CD14-positive monocyte (primary cell): ENCODE results near the gene PDLIM4. TPM values are rescaled to one million over a fixed set of nuclear protein-coding genes. Genes with fewer than 3 reads are reported as not detected.

Experiments
- DNase-seq, 3 donors: peaks; one replicate each; pipeline ENCODE4 v3.0.0-alpha.2; 2011 to 2022
- H2AFZ ChIP-seq: 2 replicates; pipeline ENCODE4 v1.6.0; 2012; ENCODE audit warnings: mild to moderate bottlenecking, low read depth, low read length, inconsistent platforms; ENCODE audit not compliant: insufficient read depth, poor library complexity, severe bottlenecking
- H3K27ac ChIP-seq, 2 donors: 1 replicate in 1 of 2; 2 replicates in 1 of 2; pipeline ENCODE4 v1.5.1; 2012 to 2013; ENCODE audit warnings: low read length in 2 of 2, control low read depth in 1 of 2, inconsistent platforms in 1 of 2, low read depth in 1 of 2, mild to moderate bottlenecking in 1 of 2
- H3K27me3 ChIP-seq, 2 donors: one replicate each; pipeline versions ENCODE4 v1.6.0 to v1.6.1; 2011 to 2013; ENCODE audit warnings: low read length in 2 of 2; ENCODE audit not compliant: control insufficient read depth in 2 of 2, insufficient read depth in 2 of 2
- H3K36me3 ChIP-seq, 2 donors: replicated peaks in 1 of 2; 1 replicate in 1 of 2; 2 replicates in 1 of 2; pipeline versions ENCODE4 v1.5.1 to v1.6.1; 2012 to 2013; ENCODE audit warnings: low read length in 2 of 2, control low read depth in 1 of 2, inconsistent platforms in 1 of 2, mild to moderate bottlenecking in 1 of 2; ENCODE audit not compliant: insufficient read depth in 2 of 2, control insufficient read depth in 1 of 2
- H3K4me1 ChIP-seq, 2 donors: 1 replicate in 1 of 2; 2 replicates in 1 of 2; pipeline versions ENCODE4 v1.5.1 to v1.6.1; 2012 to 2013; ENCODE audit warnings: low read length in 2 of 2, control low read depth in 1 of 2, inconsistent platforms in 1 of 2, mild to moderate bottlenecking in 1 of 2, moderate library complexity in 1 of 2; ENCODE audit not compliant: insufficient read depth in 2 of 2, control insufficient read depth in 1 of 2
- H3K4me2 ChIP-seq: replicated peaks from 2 replicates; pipeline ENCODE3; 2012; ENCODE audit warnings: low read length, moderate library complexity, mild to moderate bottlenecking; ENCODE audit not compliant: poor library complexity, severe bottlenecking; ENCODE audit errors: extremely low read depth
- H3K4me3 ChIP-seq, 3 experiments: fragments of 200-600 bp in 1 of 3; sonication (generic) in 1 of 3; replicated peaks in 1 of 3; 1 replicate in 2 of 3; 2 replicates in 1 of 3; pipeline ENCODE4 v1.5.1; 2011 to 2013; ENCODE audit warnings: low read length in 3 of 3, mild to moderate bottlenecking in 3 of 3, control low read depth in 2 of 3, low read depth in 2 of 3, inconsistent platforms in 1 of 3, moderate library complexity in 1 of 3
- H3K79me2 ChIP-seq: 2 replicates; pipeline ENCODE4 v1.6.0; 2012; ENCODE audit warnings: mild to moderate bottlenecking, control low read depth, inconsistent platforms, low read length, moderate library complexity; ENCODE audit not compliant: insufficient read depth
- H3K9ac ChIP-seq: 2 replicates; pipeline ENCODE4 v1.6.0; 2017; ENCODE audit warnings: low read length, mild to moderate bottlenecking; ENCODE audit not compliant: insufficient read depth, poor library complexity, severe bottlenecking
- H3K9me3 ChIP-seq, 2 donors: replicated peaks in 1 of 2; 1 replicate in 1 of 2; 2 replicates in 1 of 2; pipeline versions ENCODE4 v1.5.1 to v1.6.1; 2012 to 2013; ENCODE audit warnings: low read length in 2 of 2, control low read depth in 1 of 2; ENCODE audit not compliant: control insufficient read depth in 1 of 2, insufficient read depth in 1 of 2
- H4K20me1 ChIP-seq: 2 replicates; pipeline ENCODE4 v1.6.0; 2012; ENCODE audit warnings: mild to moderate bottlenecking, low read length, control low read depth, moderate library complexity; ENCODE audit not compliant: insufficient read depth
- H3K27ac Mint-ChIP-seq, 7 donors: one replicate each; pipeline ENCODE4 v1.8.0; 2020; ENCODE audit warnings: mild to moderate bottlenecking in 7 of 7, mixed read lengths in 7 of 7, moderate library complexity in 6 of 7, inconsistent platforms in 2 of 7
- H3K27me3 Mint-ChIP-seq, 3 donors: one replicate each; pipeline ENCODE4 v1.8.0; 2021 to 2022; ENCODE audit warnings: low read depth in 3 of 3, mild to moderate bottlenecking in 3 of 3, mixed read lengths in 3 of 3, moderate library complexity in 3 of 3, inconsistent platforms in 1 of 3
- H3K36me3 Mint-ChIP-seq, 2 donors: one replicate each; pipeline ENCODE4 v1.8.0; 2020; ENCODE audit warnings: mixed read lengths in 2 of 2, inconsistent platforms in 1 of 2, mild to moderate bottlenecking in 1 of 2
- H3K4me1 Mint-ChIP-seq: one replicate; pipeline ENCODE4 v1.8.0; 2020; ENCODE audit warnings: mild to moderate bottlenecking, mixed read lengths
- H3K4me3 Mint-ChIP-seq, 2 donors: one replicate each; pipeline ENCODE4 v1.8.0; 2020; ENCODE audit warnings: mild to moderate bottlenecking in 2 of 2, mixed read lengths in 2 of 2, moderate library complexity in 1 of 2
- H3K9me3 Mint-ChIP-seq, 7 donors: one replicate each; pipeline ENCODE4 v1.8.0; 2020 to 2022; ENCODE audit warnings: mixed read lengths in 7 of 7, mild to moderate bottlenecking in 6 of 7, moderate library complexity in 6 of 7, inconsistent platforms in 2 of 7
- WGBS: methylation state at CpG from one replicate; pipeline ENCODE4 v1.1.5; 2013; ENCODE audit warnings: missing lambda C conversion rate; ENCODE audit not compliant: insufficient coverage; 5-methylcytosine and 5-hydroxymethylcytosine counted together
- intact Hi-C, 2 donors: fragments of 100-400 bp; cut with micrococcal nuclease; formaldehyde crosslinking; loops; one replicate each; pipeline versions ENCODE4 v1.15.0 to v1.15.1; 2023
- polyA plus RNA-seq, 3 donors: library from polyadenylated mRNA; depleted of rRNA in 1 of 3; unstranded in 2 of 3; stranded (reverse) in 1 of 3; fragments of 300-500 nt in 2 of 3; fragments of >200 nt in 1 of 3; fragmentation: Illumina TruSeq in 2 of 3; gene quantifications; 1 replicate in 2 of 3; 2 replicates in 1 of 3; pipeline ENCODE4 v1.2.3, GENCODE V29; 2012 to 2021
- TF ChIP-seq, protein P1 (sequence below): fragments of 200-600 bp; IDR thresholded peaks from one replicate; pipeline ENCODE4 v1.8.0; 2022; ENCODE audit warnings: antibody characterized with exemption, mild to moderate bottlenecking

The PDLIM4 gene
- polyA plus RNA-seq, 3 donors: not detected

DNA sequence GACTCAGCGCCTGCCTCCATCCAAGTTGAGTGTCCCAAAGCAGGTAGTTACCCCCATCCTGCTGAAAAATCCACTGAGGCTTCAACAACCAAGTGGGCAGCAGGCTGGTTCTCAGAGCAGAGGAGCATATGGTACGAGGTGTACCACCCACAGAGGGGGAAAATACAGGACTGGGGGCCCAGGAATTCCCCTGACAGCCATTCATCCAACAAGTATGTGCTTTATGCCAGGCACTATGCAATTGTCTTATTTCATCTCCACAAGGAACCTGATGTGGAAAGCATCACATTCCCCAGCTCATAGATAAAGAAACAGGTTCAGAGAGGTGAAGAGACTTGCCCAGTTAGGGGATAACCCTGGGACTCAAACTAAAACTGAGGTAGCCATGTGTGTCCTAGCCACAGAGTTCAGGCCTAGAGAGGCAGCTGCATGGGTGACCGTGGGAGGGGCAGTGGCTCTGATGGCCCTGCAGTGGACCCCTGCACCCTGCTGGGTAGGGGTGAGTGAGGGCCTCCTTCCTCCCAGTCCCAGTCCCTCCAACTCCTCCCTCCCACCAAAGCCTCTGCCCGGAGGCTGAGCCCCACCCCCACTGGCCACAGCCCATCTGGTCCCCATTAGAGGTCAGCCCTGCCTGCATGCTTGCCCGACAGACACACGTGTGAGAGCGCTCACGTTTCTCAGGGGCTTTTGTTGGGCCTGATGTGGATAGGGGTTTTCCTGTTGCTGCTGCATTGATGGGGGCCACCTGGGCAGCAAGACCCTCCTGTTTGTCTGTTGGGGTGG is 11.5 kb downstream of the PDLIM4 start:
- no peak overlapping the region for H3K4me3 Mint-ChIP-seq
- no peaks in the 10 kb centered on the region for H3K9me3 Mint-ChIP-seq
- peaks cover 10 to 18% (median 15%) of the 10 kb centered on the region in 3 donors for H3K27me3 Mint-ChIP-seq
- Histone ChIP-seq H3K27ac (no peak overlapping the region), H3K9me3 (no peaks in the 10 kb centered on the region), H3K79me2 (no peaks in the 10 kb centered on the region), H3K4me2 (no peak overlapping the region), H3K4me1 (peaks cover 3 to 17% of the 10 kb centered on the region in 2 donors), H4K20me1 (no peaks in the 10 kb centered on the region), H3K36me3 (no peaks in the 10 kb centered on the region), H2AFZ (no peak overlapping the region), H3K4me3 (no peak overlapping the region), H3K27me3 (no peaks in the 10 kb centered on the region), H3K9ac (no peak overlapping the region)
- WGBS: 95% methylated on average over 6 of the region's 8 CpGs
- H3K4me1 Mint-ChIP-seq: peaks cover 21% of the 10 kb centered on the region
- H3K36me3 Mint-ChIP-seq: no peaks in the 10 kb centered on the region
- DNase-seq: no peak
- intact Hi-C loops: no loop called here
- TF ChIP-seq, protein P1, sequence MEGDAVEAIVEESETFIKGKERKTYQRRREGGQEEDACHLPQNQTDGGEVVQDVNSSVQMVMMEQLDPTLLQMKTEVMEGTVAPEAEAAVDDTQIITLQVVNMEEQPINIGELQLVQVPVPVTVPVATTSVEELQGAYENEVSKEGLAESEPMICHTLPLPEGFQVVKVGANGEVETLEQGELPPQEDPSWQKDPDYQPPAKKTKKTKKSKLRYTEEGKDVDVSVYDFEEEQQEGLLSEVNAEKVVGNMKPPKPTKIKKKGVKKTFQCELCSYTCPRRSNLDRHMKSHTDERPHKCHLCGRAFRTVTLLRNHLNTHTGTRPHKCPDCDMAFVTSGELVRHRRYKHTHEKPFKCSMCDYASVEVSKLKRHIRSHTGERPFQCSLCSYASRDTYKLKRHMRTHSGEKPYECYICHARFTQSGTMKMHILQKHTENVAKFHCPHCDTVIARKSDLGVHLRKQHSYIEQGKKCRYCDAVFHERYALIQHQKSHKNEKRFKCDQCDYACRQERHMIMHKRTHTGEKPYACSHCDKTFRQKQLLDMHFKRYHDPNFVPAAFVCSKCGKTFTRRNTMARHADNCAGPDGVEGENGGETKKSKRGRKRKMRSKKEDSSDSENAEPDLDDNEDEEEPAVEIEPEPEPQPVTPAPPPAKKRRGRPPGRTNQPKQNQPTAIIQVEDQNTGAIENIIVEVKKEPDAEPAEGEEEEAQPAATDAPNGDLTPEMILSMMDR: no peak
- peak overlapping the region in 1 of 7 donors; percentile 26 for H3K27ac Mint-ChIP-seq

DNA sequence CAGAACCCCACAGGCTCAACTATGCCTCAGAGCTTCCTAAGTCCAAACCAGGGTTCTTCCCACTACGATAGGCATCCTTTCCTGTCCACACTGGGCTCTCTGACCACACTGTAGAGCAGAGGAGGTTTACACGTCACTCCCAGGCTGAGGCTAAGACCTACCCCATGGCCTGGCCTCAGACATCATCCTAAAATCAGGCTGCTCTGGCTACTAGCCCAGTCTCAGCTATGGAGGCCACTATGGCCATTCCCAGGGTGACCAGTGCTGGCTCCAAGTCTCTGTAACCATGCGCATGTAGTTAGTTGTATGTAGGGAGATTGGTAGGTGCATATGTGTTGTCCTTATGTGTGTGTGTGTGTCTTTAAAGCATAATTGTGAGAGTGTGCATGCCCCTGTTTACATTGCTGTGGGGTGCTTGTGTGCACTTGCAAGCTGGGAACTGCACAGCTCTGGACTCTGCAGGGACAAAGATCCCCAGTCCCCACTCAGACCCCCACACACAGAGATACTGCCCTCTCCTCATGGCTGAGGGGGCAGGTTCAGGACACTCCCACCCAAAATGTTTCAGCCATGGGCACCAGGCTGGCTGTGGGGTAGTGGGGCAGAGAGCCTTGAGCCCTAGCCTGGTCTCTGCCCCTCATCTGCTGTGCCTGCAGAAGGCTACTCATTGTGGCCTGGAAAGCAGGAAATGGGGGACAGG is 12.3 kb downstream of the PDLIM4 start:
- no peak overlapping the region for H3K9ac ChIP-seq
- intact Hi-C loops: loop anchor here (5.0 to 10.0 kb wide), 2 partner anchors 53 to 55 kb away; no protein-coding TSS in a partner anchor
- H3K9me3 Mint-ChIP-seq: no peaks in the 10 kb centered on the region
- H3K4me2 ChIP-seq: no peak overlapping the region
- peaks cover 9 to 18% (median 15%) of the 10 kb centered on the region in 3 donors for H3K27me3 Mint-ChIP-seq
- no peak overlapping the region for H3K4me3 Mint-ChIP-seq
- peaks cover 0 to 2% of the 10 kb centered on the region in 2 donors for H3K36me3 Mint-ChIP-seq
- no peaks in the 10 kb centered on the region for H4K20me1 ChIP-seq
- H3K79me2 ChIP-seq: no peaks in the 10 kb centered on the region
- no peaks in the 10 kb centered on the region for H3K27me3 ChIP-seq
- no peak for DNase-seq
- no peak overlapping the region for H3K4me3 ChIP-seq
- H3K4me1 ChIP-seq: peaks cover 3 to 17% of the 10 kb centered on the region in 2 donors
- no peaks in the 10 kb centered on the region for H3K36me3 ChIP-seq
- no peak overlapping the region for H3K27ac ChIP-seq
- no peaks in the 10 kb centered on the region for H3K9me3 ChIP-seq
- 95% methylated on average over 3 of the region's 3 CpGs for WGBS
- peak overlapping the region in 1 of 7 donors; percentile 26 for H3K27ac Mint-ChIP-seq
- no peak overlapping the region for H2AFZ ChIP-seq
- TF ChIP-seq, protein P1: no peak
- H3K4me1 Mint-ChIP-seq: peaks cover 21% of the 10 kb centered on the region
